UCSD-AML1 (cell line): Measurements from ENCODE around the gene EGFR.

Experiments used
- DNase-seq: peaks from one replicate; lab custom pipeline; 2025; ENCODE audit not compliant: unreplicated experiment; lab: John Stamatoyannopoulos, UW

The EGFR gene

DNA sequence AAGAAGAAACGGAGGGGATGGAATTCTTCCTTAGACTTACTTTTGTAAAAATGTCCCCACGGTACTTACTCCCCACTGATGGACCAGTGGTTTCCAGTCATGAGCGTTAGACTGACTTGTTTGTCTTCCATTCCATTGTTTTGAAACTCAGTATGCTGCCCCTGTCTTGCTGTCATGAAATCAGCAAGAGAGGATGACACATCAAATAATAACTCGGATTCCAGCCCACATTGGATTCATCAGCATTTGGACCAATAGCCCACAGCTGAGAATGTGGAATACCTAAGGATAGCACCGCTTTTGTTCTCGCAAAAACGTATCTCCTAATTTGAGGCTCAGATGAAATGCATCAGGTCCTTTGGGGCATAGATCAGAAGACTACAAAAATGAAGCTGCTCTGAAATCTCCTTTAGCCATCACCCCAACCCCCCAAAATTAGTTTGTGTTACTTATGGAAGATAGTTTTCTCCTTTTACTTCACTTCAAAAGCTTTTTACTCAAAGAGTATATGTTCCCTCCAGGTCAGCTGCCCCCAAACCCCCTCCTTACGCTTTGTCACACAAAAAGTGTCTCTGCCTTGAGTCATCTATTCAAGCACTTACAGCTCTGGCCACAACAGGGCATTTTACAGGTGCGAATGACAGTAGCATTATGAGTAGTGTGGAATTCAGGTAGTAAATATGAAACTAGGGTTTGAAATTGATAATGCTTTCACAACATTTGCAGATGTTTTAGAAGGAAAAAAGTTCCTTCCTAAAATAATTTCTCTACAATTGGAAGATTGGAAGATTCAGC, 187.6 kb downstream of the EGFR start:
- no peak for DNase-seq

DNA sequence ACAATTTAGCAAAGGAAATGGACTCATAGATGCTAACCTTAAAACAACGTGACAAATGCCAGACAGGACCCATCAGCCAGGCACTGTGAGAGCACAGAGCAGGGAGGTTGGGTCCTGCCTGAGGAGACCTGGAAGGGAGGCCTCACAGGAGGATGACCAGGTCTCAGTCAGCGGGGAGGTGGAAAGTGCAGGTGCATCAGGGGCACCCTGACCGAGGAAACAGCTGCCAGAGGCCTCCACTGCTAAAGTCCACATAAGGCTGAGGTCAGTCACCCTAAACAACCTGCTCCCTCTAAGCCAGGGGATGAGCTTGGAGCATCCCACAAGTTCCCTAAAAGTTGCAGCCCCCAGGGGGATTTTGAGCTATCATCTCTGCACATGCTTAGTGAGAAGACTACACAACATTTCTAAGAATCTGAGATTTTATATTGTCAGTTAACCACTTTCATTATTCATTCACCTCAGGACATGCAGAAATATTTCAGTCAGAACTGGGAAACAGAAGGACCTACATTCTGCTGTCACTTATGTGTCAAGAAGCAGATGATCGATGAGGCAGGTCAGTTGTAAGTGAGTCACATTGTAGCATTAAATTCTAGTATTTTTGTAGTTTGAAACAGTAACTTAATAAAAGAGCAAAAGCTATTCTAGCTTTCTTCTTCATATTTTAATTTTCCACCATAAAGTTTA, 188.8 kb downstream of the EGFR start:
- DNase-seq: no peak

GRCh38 chr7:55209366-55209765, 190.5 kb downstream of the EGFR start:
- DNase-seq: no peak

GRCh38 chr7:55210176-55210575, 191.4 kb downstream of the EGFR start:
- no peak for DNase-seq

- DNase-seq: no peak
Observed at GRCh38 chr7:55210716-55211115, 191.9 kb downstream of the EGFR start.

- DNase-seq: no peak
Observed at GRCh38 chr7:55211726-55212125, 192.9 kb downstream of the EGFR start.

GRCh38 chr7:55212176-55212575, 193.4 kb downstream of the EGFR start:
- no peak for DNase-seq

DNA sequence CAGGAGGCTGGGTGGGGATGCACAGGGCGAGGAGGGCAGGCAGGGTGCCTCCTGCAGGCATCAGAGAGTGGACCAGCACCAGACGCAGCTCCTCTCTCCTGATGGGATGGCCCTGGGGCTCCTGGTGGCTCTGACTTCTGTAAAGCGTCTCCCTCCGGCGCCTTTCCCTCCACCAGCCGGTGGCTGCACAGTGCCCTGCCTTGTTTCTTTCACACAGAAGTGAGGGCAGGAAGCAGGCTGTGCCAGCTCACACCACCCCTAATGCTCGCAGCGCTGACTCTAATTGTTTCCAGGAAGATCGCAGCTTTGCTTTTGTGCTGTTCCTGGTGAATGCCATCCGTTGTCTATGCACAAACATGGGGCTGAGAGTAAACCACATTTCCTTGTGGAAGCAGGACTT, 194.0 kb downstream of the EGFR start:
- DNase-seq: no peak

DNA sequence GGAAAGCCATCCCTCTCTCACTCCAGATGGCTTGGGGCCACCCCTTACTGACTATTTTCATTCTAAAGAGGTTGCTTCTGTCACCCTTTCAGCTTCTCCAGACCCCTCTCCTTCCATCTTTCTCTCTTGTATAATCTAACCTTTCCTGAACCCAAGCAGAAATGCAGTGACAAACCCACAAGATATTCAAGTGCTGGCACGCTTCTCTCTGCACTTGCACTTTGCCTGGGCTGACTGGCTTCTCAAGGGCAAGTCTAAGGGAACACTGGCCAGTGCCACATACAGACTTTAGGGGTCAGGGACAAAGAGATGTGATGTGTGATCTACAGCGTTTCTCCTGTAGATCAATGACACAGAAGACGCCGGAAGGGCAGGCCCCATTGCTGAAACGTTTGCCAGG, 195.9 kb downstream of the EGFR start:
- no peak for DNase-seq

- DNase-seq: no peak
Observed at GRCh38 chr7:55223023-55223422, 204.2 kb downstream of the EGFR start.

DNA sequence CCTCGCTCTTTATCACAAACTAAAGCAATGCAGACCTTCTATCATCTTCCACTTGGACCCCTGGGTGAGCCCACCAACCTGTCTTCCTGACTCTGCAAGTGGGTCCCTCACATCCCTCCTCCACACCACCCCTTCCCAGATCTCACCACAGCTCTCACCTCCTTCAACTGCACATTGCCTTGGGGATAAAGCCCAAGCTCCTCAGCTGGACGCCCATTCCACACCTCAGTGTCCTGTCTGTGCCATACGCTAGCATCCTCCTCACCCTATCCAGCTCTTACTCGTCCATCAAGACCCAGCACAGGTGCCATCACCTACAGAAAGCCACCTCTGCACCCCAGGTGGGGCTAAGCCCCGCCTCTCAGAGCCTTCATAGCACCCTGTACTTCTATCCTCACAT, 205.3 kb downstream of the EGFR start:
- no peak for DNase-seq

GRCh38 chr7:55224810-55225209, 206.0 kb downstream of the EGFR start:
- no peak for DNase-seq

DNA sequence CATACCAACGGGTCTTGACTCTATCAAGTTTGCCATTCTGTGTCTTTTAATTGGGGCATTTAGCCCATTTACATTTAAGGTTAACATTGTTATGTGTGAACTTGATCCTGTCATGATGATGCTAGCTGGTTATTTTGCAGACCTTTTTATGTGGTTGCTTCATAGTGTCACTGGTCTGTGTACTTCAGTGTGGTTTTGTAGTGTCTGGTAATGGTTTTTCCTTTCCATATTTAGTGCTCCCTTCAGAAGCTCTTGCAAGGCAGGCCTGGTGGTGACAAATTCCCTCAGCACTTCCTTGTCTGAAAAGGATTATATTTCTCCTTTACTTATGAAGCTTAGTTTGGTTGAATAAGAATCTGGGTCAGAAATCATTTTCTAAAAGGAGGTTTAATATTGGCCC, 211.2 kb downstream of the EGFR start:
- no peak for DNase-seq

DNA sequence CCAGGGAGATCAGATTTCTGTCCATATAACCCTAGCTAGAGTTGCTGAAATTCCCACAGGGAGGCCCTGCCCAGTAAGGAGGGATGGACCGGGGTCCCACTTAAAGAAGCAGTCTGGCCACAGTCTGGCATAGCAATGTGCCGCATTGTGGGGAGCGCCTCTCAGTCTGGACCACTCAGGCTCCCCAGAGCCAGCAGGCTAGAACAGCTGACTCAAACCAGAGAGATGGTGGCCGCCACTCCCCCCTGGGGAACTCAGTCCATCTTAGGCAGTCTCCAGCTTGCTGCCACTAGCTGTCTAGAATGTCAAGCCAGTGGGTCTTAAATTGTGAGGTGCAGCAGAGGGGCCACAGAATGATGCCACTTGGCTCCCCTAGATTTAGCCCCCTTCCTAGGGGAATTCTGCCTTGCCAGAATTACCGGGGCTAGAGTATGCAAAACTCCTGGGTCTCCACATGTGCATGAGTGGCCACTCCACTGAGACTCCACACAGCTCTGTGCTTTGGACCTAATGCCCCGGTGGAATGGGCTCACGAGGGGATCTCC, 213.0 kb downstream of the EGFR start:
- no peak for DNase-seq

DNA sequence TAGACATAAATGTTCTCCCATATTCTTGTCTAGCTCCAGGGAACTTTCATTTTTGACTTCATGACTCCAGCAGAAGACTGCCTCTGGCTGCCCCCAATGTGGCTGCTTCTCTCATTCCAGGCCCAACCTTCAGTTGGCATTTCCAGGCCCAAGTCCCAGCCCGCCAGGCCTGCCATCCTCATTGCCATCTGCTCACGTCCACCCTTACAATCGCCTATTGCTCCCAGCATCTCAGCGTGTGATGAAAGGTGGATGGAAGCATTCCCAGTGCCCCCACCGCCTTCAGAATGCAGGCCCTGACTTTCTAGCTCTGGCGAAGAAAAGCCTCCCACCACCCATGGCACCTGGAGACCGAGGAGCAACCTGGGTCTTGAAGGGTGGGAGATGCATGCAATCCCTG, 214.2 kb downstream of the EGFR start:
- DNase-seq: no peak

GRCh38 chr7:55234408-55234807, 215.6 kb downstream of the EGFR start:
- no peak for DNase-seq

DNA sequence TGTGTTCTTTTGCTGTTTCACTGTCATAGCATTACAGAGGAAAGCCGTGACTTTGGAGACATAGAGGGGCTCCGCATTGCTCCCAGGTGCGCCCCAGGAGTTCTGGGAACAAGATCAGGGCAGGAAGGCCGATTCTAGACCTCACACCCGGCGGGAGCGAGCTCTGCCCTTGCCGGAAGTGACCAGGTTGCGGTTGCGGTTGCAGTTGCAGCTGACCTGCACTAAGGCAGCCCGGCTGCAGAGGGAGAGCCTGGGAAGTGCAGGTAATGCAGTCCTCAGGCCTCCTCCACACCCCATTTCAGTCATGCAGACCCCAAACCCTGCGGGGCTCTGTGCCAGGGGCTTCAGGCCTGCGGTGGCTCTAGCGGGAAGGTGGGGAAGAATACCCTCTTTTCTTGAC, 216.3 kb downstream of the EGFR start:
- DNase-seq: no peak

GRCh38 chr7:55235801-55236200, 217.0 kb downstream of the EGFR start:
- no peak for DNase-seq

DNA sequence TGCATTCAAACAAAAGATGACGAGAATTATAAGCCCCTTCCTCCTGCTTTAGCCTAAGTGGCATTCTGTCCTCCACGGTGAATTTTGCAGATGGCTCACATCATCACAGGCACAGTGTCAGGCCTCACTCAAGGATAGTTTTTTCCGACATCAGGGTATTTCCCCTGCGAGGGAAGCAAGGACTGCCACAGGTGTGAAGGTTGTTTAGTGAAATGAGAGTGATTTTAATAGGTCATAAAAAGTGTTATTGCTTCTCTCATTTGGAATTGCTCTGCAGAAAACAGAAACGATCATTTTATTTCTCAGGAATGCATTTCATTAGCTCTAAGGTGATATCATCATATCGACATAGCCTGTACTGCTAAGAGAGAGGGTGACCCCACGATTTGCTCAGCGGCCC, 217.7 kb downstream of the EGFR start:
- DNase-seq: no peak

DNA sequence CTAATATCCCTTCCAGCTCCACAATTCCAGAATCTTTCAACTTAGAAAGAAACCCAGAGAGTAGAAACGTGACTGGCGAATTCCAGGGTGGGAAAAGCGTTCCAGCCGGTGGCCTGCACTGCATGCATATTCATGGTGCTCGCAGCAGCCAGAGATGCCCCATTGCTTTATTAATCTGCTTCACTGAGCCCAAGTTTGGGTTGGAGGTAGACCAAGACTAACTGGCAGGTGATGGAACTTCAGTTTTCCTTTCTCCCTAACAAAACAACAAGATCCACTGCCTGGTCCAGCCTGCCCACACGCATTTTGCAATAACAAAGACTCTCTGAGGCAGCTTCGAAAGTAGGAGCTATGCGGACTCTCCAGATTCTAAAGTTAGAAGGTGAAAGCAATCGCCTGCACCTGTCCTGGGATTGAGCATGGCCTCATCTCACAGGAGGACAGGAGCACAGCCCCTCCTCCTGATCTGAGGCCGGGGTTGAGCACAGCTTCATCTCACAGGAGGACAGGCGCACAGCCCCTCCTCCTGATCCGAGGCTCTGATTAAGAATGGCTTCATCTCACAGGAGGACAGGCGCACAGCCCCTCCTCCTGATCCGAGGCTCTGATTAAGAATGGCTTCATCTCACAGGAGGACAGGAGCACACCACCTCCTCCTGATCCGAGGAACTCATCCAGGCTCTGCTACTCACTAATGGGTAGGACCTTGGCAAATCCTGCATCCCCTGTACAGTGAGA, 218.5 kb downstream of the EGFR start:
- no peak for DNase-seq

DNA sequence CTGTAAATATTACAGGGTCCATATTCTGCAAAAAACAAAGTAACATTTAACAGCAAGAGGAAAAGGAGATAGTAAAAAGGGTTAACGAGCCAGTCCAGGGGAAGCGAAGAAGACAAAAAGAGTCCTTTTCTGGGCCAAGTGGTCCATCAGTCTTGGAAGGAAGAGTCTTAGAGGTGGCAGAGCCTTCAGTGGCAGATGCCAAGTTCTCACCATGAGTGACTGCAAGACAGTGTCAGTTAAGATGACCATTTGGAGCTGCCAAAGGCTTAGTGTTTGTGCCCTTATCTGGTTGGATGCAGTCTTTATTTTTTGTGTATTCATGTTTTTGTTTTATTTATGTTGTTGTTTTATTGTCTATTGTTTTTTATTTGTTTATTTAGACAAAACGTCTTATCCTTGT, 220.6 kb downstream of the EGFR start:
- no peak for DNase-seq
